Stromal cell of bone marrow (primary cell): Measurements from ENCODE around the gene TBC1D2.

ENCODE experiments used
- DNase-seq: peaks from one replicate; pipeline ENCODE4 v3.0.0-alpha.2; 2012; ENCODE audit warnings: low read depth

The TBC1D2 gene

GRCh38 chr9:98218562-98219363, 36.7 kb downstream of the TBC1D2 start:
- DNase-seq: no peak

GRCh38 chr9:98217255-98217654, 38.2 kb downstream of the TBC1D2 start:
- no peak for DNase-seq

GRCh38 chr9:98216391-98216790, 39.1 kb downstream of the TBC1D2 start:
- DNase-seq: no peak

GRCh38 chr9:98215821-98216220, 39.6 kb downstream of the TBC1D2 start:
- DNase-seq: no peak

GRCh38 chr9:98215271-98215670, 40.2 kb downstream of the TBC1D2 start:
- DNase-seq: no peak

DNA sequence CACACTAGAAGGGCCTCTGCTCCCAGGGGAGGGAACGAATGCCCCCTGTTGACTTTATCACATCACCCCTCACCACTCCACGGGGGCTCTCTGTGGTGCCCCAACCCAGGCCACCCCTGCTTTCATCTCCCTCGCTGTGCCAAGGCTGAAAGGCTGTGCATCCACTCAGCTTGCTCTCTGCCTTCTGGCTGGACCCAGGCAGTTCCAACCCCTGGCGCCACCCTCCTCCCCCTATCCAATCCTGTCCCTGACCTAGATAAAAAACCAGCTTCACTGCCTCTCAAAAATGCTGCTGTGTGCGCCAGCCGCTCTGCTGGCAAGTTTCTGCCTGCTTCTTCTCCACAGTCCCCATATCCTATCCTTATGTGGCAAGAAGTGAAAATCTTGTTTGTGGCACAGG, 40.6 kb downstream of the TBC1D2 start:
- no peak for DNase-seq

- DNase-seq: no peak
Observed at GRCh38 chr9:98211260-98211659, 44.2 kb downstream of the TBC1D2 start.

DNA sequence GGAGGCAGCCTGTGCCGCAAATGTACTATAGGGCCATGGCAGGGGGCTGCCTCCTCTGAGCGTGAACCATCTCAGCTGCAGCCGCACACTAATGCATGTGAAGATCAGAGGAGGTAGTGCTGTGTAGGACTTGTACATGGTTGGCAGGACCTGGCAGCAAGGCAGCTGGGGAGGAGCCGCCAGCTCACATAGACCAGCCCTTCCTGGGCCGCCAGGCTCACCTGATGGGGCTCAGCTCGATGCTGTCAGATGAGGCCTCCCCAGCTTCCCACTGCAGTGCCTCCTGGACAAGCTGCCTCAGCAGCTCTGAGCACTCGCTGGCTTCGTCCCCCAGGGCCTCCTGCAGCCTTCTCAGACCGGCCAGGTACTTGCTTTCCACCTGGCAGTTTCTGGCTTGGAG, 45.0 kb downstream of the TBC1D2 start:
- DNase-seq: no peak

- DNase-seq: no peak
Observed at GRCh38 chr9:98209530-98209929, 45.9 kb downstream of the TBC1D2 start.

GRCh38 chr9:98208635-98209034, 46.8 kb downstream of the TBC1D2 start:
- no peak for DNase-seq

- no peak for DNase-seq
Observed at GRCh38 chr9:98207606-98208005, 47.8 kb downstream of the TBC1D2 start.

- DNase-seq: no peak
Observed at GRCh38 chr9:98206754-98207153, 48.7 kb downstream of the TBC1D2 start.

DNA sequence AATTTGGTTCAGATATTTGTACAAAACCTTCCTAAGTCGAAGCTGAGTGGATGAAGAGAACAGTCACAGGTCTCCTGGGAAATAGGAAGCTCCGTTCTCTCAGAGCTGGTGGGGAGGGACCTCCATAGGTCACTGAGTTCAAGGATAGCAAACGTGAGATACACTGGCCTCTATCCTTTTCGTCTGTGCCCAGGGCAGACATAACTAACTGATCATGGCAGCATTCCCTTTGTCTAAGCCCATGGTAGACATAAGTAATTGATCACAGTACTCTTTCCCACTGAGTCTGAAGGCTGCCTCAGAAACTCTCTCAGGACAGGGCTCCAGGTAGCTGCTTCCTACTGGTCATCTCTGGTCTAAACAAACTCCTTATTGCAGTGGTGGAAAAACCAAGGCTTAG, 50.8 kb downstream of the TBC1D2 start:
- DNase-seq: no peak

GRCh38 chr9:98203153-98203552, 52.3 kb downstream of the TBC1D2 start:
- DNase-seq: no peak

DNA sequence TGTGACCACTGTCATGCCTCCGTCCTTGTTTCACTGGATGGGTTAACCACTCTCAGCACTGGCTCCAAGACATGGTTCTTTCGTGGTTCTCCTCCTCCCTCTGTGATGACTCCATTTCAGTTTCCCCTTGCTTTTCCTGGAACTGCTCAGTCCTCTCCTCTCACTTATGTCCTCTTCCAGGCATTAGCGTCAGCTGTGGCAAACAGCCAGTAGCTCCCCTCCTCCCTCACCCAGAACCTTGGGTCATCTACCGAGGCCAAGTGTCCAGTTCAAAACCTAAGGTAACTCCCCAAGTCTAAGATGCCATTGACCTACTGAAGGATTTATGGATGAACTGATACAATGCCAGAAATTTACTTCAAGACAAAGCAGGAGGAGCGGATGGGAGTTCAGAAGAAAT, 53.2 kb downstream of the TBC1D2 start:
- DNase-seq: no peak

DNA sequence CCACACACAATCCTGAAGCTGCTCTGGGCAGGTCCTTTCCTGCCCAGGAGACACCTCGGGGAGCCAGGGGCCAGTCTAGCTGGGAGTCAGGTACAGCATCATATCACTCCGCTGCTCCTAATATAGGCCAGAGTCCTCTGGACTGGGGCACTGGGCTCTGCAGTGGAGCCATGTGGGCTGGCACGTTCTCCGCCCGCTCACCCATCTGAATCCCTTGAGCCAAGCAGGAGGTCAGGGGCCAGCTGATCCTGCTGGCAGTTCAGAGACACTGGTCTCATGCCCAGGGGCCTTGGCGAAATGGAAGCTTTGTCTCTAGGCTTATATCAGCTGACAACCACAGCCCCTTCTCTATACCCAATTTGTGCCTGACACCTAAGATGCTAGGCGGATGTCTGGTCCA, 53.7 kb downstream of the TBC1D2 start:
- DNase-seq: no peak

DNA sequence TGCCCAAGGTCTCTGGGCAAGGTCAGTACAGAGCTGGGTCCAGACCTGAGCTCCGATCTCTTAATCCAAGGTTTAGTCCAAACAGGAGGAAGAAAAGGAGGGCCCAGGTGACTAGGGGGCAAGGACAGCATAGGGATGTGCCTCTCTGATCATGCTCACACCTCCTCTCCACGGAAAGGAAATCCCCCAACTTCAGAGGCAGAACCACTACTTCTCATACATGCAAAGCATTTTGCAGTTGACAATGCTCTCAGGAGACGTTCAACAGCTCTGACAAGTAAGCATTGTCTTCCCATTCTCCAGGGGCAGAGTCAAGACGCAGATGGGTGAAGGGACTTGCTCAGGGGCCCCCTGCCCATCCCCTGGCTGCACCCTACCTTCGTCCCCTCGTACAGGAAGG, 54.3 kb downstream of the TBC1D2 start:
- DNase-seq: no peak

DNA sequence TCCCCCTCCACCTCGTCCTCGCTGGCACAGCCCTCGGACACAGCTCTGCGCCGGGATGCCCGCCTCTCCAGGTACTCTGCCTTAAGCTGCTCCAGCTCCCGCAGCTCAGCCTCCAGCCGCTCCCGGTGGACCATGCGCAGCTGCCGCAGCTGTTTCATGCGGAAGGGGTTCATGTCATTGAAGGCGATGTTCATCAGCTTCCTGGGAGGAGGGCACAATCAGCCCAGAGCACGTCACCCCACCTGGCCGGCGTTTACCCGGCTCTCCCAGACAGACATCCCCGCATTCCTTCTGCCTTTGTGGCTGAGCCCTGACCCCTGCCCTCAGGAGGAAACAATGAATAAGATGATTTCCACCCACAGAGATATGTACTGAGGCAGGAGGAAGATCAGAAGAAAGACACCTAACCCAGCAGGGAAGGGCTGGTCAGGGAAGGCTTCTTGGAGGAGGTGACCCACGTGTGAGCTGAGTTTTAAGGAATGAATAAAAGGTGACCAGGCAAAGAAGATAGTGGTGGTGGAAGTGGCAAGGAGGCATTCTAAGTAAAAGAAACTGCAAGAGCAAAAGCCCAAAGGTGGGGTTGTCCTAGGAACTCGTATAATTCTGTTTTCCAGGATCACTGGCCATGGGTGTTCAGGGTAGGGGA, 55.9 kb downstream of the TBC1D2 start:
- DNase-seq: no peak

- DNase-seq: no peak
Observed at GRCh38 chr9:98195671-98196070, 59.8 kb downstream of the TBC1D2 start.

DNA sequence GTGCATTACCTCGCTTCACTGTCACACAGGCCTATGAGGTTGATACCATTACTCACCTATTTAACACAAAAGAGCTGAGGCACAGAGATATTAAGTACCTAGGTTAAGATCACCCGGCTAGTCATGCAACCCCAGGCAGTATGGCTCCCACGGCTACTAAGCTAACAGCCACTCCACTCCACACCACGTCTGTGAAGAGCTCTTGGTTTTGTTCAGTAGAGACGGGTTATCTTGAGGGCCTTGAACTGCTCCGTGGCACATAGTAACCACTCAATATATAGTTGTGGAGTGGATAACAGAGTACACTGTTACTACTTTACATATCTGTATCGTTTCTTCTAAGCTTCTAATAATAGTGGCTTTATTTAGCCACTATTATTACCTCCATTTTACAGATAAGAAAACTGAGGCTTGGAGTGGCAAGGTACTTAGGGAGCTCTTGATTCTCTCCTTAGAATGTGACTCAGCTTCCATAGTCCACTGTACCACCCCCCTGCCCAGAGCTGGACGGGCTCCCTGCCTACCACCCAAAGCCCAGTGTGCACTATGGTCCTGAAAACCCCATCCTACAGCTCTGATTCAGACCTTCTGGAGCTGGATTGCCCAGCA, 62.0 kb downstream of the TBC1D2 start:
- DNase-seq: no peak

DNA sequence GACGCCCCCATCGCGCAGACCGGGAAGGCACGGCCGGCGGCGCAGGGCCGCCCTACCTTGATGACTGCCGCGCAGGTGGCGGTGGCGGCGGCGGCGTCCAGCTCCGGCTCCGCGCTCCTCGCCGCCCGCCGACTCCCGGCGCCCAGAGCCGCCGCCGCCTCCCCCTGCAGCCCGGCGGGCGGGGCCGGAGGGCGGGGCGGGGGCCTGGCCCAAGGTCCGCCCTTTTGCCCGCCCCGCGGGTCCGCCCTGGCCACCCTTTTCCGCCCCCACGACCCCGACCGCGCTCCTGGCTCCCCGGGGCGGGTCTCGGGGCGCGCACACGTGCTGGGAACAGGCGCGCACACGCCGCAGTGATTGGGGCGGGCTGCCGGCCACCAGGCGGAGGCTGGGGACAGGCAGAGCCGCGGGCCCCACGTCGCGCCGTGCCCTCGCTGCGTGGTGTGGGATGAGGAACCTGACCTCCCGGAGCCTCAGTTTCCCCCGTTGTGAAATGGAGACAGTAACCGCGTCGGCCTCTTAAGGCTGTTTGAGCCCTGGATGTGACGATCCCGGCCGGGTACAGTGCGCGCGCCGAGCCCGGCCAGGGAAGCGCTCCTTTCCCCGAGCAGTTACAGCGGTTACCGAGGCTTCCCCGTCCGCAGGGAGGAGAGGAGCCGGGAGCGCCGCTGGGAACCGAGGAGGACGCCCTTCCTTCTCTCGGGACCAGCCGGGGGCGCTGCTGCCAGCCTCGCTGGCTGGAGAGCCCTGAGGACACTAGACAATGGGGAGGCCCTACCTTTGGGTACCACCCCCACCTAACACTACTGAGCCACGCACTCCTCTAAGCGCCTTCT, 62.7 kb downstream of the TBC1D2 start, which contains the start of gene CORO2A:
Gene CORO2A, minus strand, starts transcription at position 135 of the 833 bp plus-strand sequence. CDS start 34,977 bp downstream, outside the sequence.
- DNase-seq: peak; percentile 21
